ENCODE measurements around the gene RASAL2. TPM values are rescaled to one million over a fixed set of nuclear protein-coding genes. Genes with fewer than 3 reads are reported as not detected.
"Not testable (repeated sequence)": the region's sequence is repeated elsewhere in the genome, so short reads cannot be mapped to it uniquely, and the experiment has no call there.

RASAL2 gene
- total RNA-seq, 2 donors from 2014 or later, result not detected

- Mint-ChIP-seq H3K9me3 (peaks cover 8 to 20% of the 10 kb centered on the region in 2 donors), H3K27ac (peak overlapping the region in 1 of 2 donors; percentile 3), H3K36me3 (no peaks in the 10 kb centered on the region)
- DNase-seq (ENCODE audit: low spot score in 2 of 2) (no peak), ATAC-seq (no peak)
Measured at GRCh38 chr1:178223289-178223688, 129.4 kb downstream of the RASAL2 start.

- H3K36me3 Mint-ChIP-seq, result no peaks in the 10 kb centered on the region
- H3K27ac Mint-ChIP-seq, result no peak overlapping the region
- no peak for DNase-seq (ENCODE audit: low spot score in 2 of 2)
- no peak for ATAC-seq
- H3K9me3 Mint-ChIP-seq, result peaks cover 8 to 20% of the 10 kb centered on the region in 2 donors
Measured at GRCh38 chr1:178224358-178224757, 130.5 kb downstream of the RASAL2 start.

GRCh38 chr1:178230881-178231409 lies 137.0 kb downstream of the RASAL2 start:
- no peak for DNase-seq (ENCODE audit: low spot score in 2 of 2)
- Mint-ChIP-seq H3K9me3 (peaks cover 0 to 7% of the 10 kb centered on the region in 2 donors), H3K36me3 (no peaks in the 10 kb centered on the region), H3K27ac (no peak overlapping the region)
- ATAC-seq, result no peak

- Mint-ChIP-seq H3K27ac (no peak overlapping the region), H3K36me3 (no peaks in the 10 kb centered on the region), H3K9me3 (peaks cover 0 to 4% of the 10 kb centered on the region in 2 donors)
- ATAC-seq (no peak), DNase-seq (ENCODE audit: low spot score in 2 of 2) (no peak)
Measured at GRCh38 chr1:178232108-178232507, 138.2 kb downstream of the RASAL2 start.

GRCh38 chr1:178232949-178233348 lies 139.0 kb downstream of the RASAL2 start:
- Mint-ChIP-seq H3K36me3 (no peaks in the 10 kb centered on the region), H3K9me3 (no peaks in the 10 kb centered on the region), H3K27ac (no peak overlapping the region)
- no peak for DNase-seq (ENCODE audit: low spot score in 2 of 2)
- no peak for ATAC-seq

GRCh38 chr1:178237121-178237520 lies 143.2 kb downstream of the RASAL2 start:
- no peak for ATAC-seq
- DNase-seq (ENCODE audit: low spot score in 2 of 2), result no peak
- no peak overlapping the region for H3K27ac Mint-ChIP-seq
- no peaks in the 10 kb centered on the region for H3K9me3 Mint-ChIP-seq
- H3K36me3 Mint-ChIP-seq, result no peaks in the 10 kb centered on the region

- no peaks in the 10 kb centered on the region for H3K9me3 Mint-ChIP-seq
- DNase-seq (ENCODE audit: low spot score in 2 of 2) (no peak), ATAC-seq (no peak)
- H3K27ac Mint-ChIP-seq, result no peak overlapping the region
- no peaks in the 10 kb centered on the region for H3K36me3 Mint-ChIP-seq
Measured at GRCh38 chr1:178238722-178239510, 145.0 kb downstream of the RASAL2 start.

- ATAC-seq (no peak), DNase-seq (ENCODE audit: low spot score in 2 of 2) (no peak)
- Mint-ChIP-seq H3K27ac (no peak overlapping the region), H3K9me3 (no peaks in the 10 kb centered on the region), H3K36me3 (no peaks in the 10 kb centered on the region)
Measured at GRCh38 chr1:178241057-178241456, 147.2 kb downstream of the RASAL2 start.

- no peak for ATAC-seq
- no peak overlapping the region for H3K27ac Mint-ChIP-seq
- no peaks in the 10 kb centered on the region for H3K36me3 Mint-ChIP-seq
- DNase-seq (ENCODE audit: low spot score in 2 of 2), result no peak
- H3K9me3 Mint-ChIP-seq, result no peaks in the 10 kb centered on the region
Measured at GRCh38 chr1:178241837-178242236, 147.9 kb downstream of the RASAL2 start.

GRCh38 chr1:178243119-178243518 lies 149.2 kb downstream of the RASAL2 start:
- H3K27ac Mint-ChIP-seq, result no peak overlapping the region
- DNase-seq (ENCODE audit: low spot score in 2 of 2) (no peak), ATAC-seq (no peak)
- H3K36me3 Mint-ChIP-seq, result no peaks in the 10 kb centered on the region
- peaks cover 0 to 7% of the 10 kb centered on the region in 2 donors for H3K9me3 Mint-ChIP-seq

- H3K9me3 Mint-ChIP-seq, result peaks cover under 1 to 12% of the 10 kb centered on the region in 2 donors
- ATAC-seq (no peak), DNase-seq (ENCODE audit: low spot score in 2 of 2) (no peak)
- H3K27ac Mint-ChIP-seq, result no peak overlapping the region
- peaks cover 0 to 1% of the 10 kb centered on the region in 2 donors for H3K36me3 Mint-ChIP-seq
Measured at GRCh38 chr1:178243890-178244289, 150.0 kb downstream of the RASAL2 start.

- H3K9me3 Mint-ChIP-seq, result peaks cover 12 to 25% of the 10 kb centered on the region in 2 donors
- not testable (repeated sequence) for H3K27ac Mint-ChIP-seq
Measured at GRCh38 chr1:178248284-178248683, 154.4 kb downstream of the RASAL2 start.

GRCh38 chr1:178253581-178253980 lies 159.7 kb downstream of the RASAL2 start:
- Mint-ChIP-seq H3K9me3 (peaks cover 18 to 19% of the 10 kb centered on the region in 2 donors), H3K36me3 (peaks cover 0 to 16% of the 10 kb centered on the region in 2 donors)
- not testable (repeated sequence) for DNase-seq (ENCODE audit: low spot score in 2 of 2); H3K27ac Mint-ChIP-seq; ATAC-seq

More at GRCh38 chr1:178248284-178248683, 154.4 kb downstream of the RASAL2 start:
- not testable (repeated sequence) for ATAC-seq; DNase-seq (ENCODE audit: low spot score in 2 of 2)
- H3K36me3 Mint-ChIP-seq, result peaks cover 0 to 11% of the 10 kb centered on the region in 2 donors

GRCh38 chr1:178254433-178254832 lies 160.5 kb downstream of the RASAL2 start:
- no peak for ATAC-seq
- H3K9me3 Mint-ChIP-seq, result peaks cover 12 to 18% of the 10 kb centered on the region in 2 donors

GRCh38 chr1:178258536-178258935 lies 164.6 kb downstream of the RASAL2 start:
- Mint-ChIP-seq H3K36me3 (peaks cover 0 to 5% of the 10 kb centered on the region in 2 donors), H3K27ac (no peak overlapping the region), H3K9me3 (peaks cover 7 to 10% of the 10 kb centered on the region in 2 donors)
- no peak for ATAC-seq
- no peak for DNase-seq (ENCODE audit: low spot score in 2 of 2)

More at GRCh38 chr1:178254433-178254832, 160.5 kb downstream of the RASAL2 start:
- no peak for DNase-seq (ENCODE audit: low spot score in 2 of 2)
- H3K36me3 Mint-ChIP-seq, result peaks cover 0 to 10% of the 10 kb centered on the region in 2 donors
- no peak overlapping the region for H3K27ac Mint-ChIP-seq

GRCh38 chr1:178262120-178262500 lies 168.2 kb downstream of the RASAL2 start:
- no peaks in the 10 kb centered on the region for H3K36me3 Mint-ChIP-seq
- no peak overlapping the region for H3K27ac Mint-ChIP-seq
- peaks cover 5 to 8% of the 10 kb centered on the region in 2 donors for H3K9me3 Mint-ChIP-seq
- DNase-seq (ENCODE audit: low spot score in 2 of 2) (no peak), ATAC-seq (no peak)

GRCh38 chr1:178263341-178263740 lies 169.4 kb downstream of the RASAL2 start:
- H3K27ac Mint-ChIP-seq, result no peak overlapping the region
- ATAC-seq (no peak), DNase-seq (ENCODE audit: low spot score in 2 of 2) (no peak)
- peaks cover 8 to 15% of the 10 kb centered on the region in 2 donors for H3K9me3 Mint-ChIP-seq
- H3K36me3 Mint-ChIP-seq, result no peaks in the 10 kb centered on the region

- ATAC-seq, result no peak
- DNase-seq (ENCODE audit: low spot score in 2 of 2), result no peak
- Mint-ChIP-seq H3K9me3 (peaks cover 3 to 11% of the 10 kb centered on the region in 2 donors), H3K27ac (no peak overlapping the region), H3K36me3 (no peaks in the 10 kb centered on the region)
Measured at GRCh38 chr1:178266113-178266512, 172.2 kb downstream of the RASAL2 start.

Data from activated naive CD4-positive, alpha-beta T cell treated with anti-CD3 and anti-CD28 coated beads, Interleukin-2, amount 50 U/mL, for 72 hours (primary cell).